NCI-H2081 (cell line): ENCODE measurements around the gene CD247.
A peak's percentile ranks its signal among the peaks of the same experiment; 100 is the strongest.

Experiments
- DNase-seq, 2 experiments: peaks; one replicate each; lab custom pipeline; 2025; lab: John Stamatoyannopoulos, UW

Gene CD247

GRCh38 chr1:167457936-167458584 is 60.3 kb downstream of the CD247 start:
- no peak for DNase-seq

- no peak for DNase-seq
Observed at GRCh38 chr1:167456926-167457325, 61.4 kb downstream of the CD247 start.

GRCh38 chr1:167456524-167456923 is 61.8 kb downstream of the CD247 start:
- no peak for DNase-seq

GRCh38 chr1:167455786-167456446 is 62.4 kb downstream of the CD247 start:
- no peak for DNase-seq

GRCh38 chr1:167454894-167455785 is 63.2 kb downstream of the CD247 start:
- peak; percentile 52 to 64 for DNase-seq

GRCh38 chr1:167454304-167454893 is 63.9 kb downstream of the CD247 start:
- no peak for DNase-seq

- no peak for DNase-seq
Observed at GRCh38 chr1:167453123-167453522, 65.2 kb downstream of the CD247 start.

GRCh38 chr1:167452483-167452882 is 65.8 kb downstream of the CD247 start:
- DNase-seq, result no peak

GRCh38 chr1:167450843-167451242 is 67.5 kb downstream of the CD247 start:
- DNase-seq, result no peak

GRCh38 chr1:167447521-167448136 is 70.7 kb downstream of the CD247 start:
- no peak for DNase-seq

GRCh38 chr1:167446966-167447365 is 71.4 kb downstream of the CD247 start:
- DNase-seq, result no peak

GRCh38 chr1:167443757-167444156 is 74.6 kb downstream of the CD247 start:
- no peak for DNase-seq

GRCh38 chr1:167442854-167443565 is 75.3 kb downstream of the CD247 start:
- no peak for DNase-seq

- DNase-seq, result peak; percentile 73 to 84
Observed at GRCh38 chr1:167442142-167442848, 76.0 kb downstream of the CD247 start.

GRCh38 chr1:167441222-167441621 is 77.1 kb downstream of the CD247 start:
- no peak for DNase-seq

- no peak for DNase-seq
Observed at GRCh38 chr1:167440776-167441175, 77.6 kb downstream of the CD247 start.

- no peak for DNase-seq
Observed at GRCh38 chr1:167440345-167440744, 78.0 kb downstream of the CD247 start.

GRCh38 chr1:167439301-167439988 is 78.9 kb downstream of the CD247 start:
- DNase-seq, result peak in 1 of 2 experiments; percentile 15

- no peak for DNase-seq
Observed at GRCh38 chr1:167438171-167439138, 79.9 kb downstream of the CD247 start.
